NCI-H82 treated with DMSO at 0.1 percent for 48 hours (cell line): ENCODE measurements around the gene ASTL.
A peak's percentile ranks its signal among the peaks of the same experiment; 100 is the strongest.
"Not testable (repeated sequence)": the region's sequence is repeated elsewhere in the genome, so short reads cannot be mapped to it uniquely, and the experiment has no call there.

Source experiments
- DNase-seq: peaks from one replicate; lab custom pipeline; 2025; ENCODE audit not compliant: unreplicated experiment; lab: John Stamatoyannopoulos, UW

Gene ASTL

GRCh38 chr2:96099861-96100798 lies 38.2 kb downstream of the ASTL start:
- no peak for DNase-seq

- DNase-seq: no peak
Measured at GRCh38 chr2:96098900-96099590, 39.3 kb downstream of the ASTL start.

- DNase-seq: no peak
Measured at GRCh38 chr2:96097951-96098823, 40.1 kb downstream of the ASTL start.

- no peak for DNase-seq
Measured at GRCh38 chr2:96097441-96097840, 40.9 kb downstream of the ASTL start.

GRCh38 chr2:96095116-96095636 lies 43.1 kb downstream of the ASTL start:
- no peak for DNase-seq

- DNase-seq: no peak
Measured at GRCh38 chr2:96093528-96093927, 44.8 kb downstream of the ASTL start.

- DNase-seq: no peak
Measured at GRCh38 chr2:96092951-96093350, 45.4 kb downstream of the ASTL start.

GRCh38 chr2:96092573-96092877 lies 45.8 kb downstream of the ASTL start:
- DNase-seq: peak; percentile 6

GRCh38 chr2:96091711-96092572 lies 46.4 kb downstream of the ASTL start:
- DNase-seq: no peak

- DNase-seq: no peak
Measured at GRCh38 chr2:96091141-96091710, 47.1 kb downstream of the ASTL start.

- DNase-seq: no peak
Measured at GRCh38 chr2:96090196-96090926, 47.9 kb downstream of the ASTL start.

GRCh38 chr2:96089356-96090195 lies 48.7 kb downstream of the ASTL start:
- DNase-seq: no peak

- no peak for DNase-seq
Measured at GRCh38 chr2:96088340-96089335, 49.7 kb downstream of the ASTL start.

GRCh38 chr2:96087130-96087529 lies 51.2 kb downstream of the ASTL start:
- DNase-seq: no peak

- no peak for DNase-seq
Measured at GRCh38 chr2:96085541-96086355, 52.6 kb downstream of the ASTL start.

- DNase-seq: not testable (repeated sequence)
Measured at GRCh38 chr2:96084858-96085518, 53.3 kb downstream of the ASTL start.
